ENCODE data around the gene LRRC8E. TPM values are rescaled to one million over a fixed set of nuclear protein-coding genes. Genes with fewer than 3 reads are reported as not detected.

The LRRC8E gene
- total RNA-seq, 1 donor from 2014 or later = 4.3 TPM

DNA sequence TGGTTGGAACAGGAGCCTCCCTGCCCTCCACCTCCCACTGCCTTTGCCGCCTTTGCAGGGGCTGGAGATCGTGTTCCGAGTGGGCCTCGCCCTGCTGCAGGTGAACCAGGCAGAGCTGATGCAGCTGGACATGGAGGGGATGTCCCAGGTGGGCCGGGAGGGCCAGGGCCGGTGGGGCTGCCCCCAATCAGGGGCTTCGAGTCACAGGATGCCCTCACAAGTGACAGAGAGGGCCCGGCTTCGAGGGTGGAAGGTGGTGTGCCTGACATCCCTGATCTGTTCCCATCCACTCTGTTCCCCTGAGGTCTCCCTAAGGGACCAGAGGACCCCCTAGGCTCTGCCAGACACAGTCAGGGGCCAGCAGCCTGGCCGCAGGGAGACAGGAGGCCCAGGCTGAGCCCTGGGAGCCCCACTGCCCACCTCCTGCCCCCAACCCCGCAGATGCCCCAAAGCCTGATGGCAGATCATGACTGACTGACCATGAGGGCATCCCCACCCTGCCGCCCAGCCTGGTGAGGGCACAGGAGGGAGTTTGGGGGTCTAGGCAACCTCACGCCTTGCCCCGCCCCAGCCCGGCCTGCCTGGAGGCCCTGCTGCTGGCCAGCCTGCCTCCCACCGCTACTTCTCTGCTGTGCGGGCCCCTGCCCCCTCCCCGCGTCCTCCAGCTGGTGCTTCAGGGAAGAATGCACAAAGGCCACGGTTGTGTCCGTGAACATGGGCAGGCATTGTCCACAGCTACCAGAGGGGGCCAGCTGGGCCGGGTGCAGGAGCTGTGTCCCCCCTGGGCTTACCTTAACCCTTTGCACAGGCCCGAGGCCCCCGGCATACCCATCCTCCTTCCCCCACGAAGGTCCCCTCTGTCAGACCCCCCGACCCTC, 36.4 kb upstream of the LRRC8E start:
- H3K4me1 Mint-ChIP-seq = peaks cover 8% of the 10 kb centered on the region
- H3K9me3 Mint-ChIP-seq = no peaks in the 10 kb centered on the region
- H3K4me3 Mint-ChIP-seq = no peak overlapping the region
- no peak for DNase-seq (ENCODE audit: low spot score in 2 of 2, unreplicated experiment in 2 of 2)
- no peaks in the 10 kb centered on the region for H3K36me3 Mint-ChIP-seq
- H3K27me3 Mint-ChIP-seq (ENCODE audit: low read depth) = peaks cover 3% of the 10 kb centered on the region
- no peak overlapping the region for H3K27ac Mint-ChIP-seq
- TF ChIP-seq, protein P1, sequence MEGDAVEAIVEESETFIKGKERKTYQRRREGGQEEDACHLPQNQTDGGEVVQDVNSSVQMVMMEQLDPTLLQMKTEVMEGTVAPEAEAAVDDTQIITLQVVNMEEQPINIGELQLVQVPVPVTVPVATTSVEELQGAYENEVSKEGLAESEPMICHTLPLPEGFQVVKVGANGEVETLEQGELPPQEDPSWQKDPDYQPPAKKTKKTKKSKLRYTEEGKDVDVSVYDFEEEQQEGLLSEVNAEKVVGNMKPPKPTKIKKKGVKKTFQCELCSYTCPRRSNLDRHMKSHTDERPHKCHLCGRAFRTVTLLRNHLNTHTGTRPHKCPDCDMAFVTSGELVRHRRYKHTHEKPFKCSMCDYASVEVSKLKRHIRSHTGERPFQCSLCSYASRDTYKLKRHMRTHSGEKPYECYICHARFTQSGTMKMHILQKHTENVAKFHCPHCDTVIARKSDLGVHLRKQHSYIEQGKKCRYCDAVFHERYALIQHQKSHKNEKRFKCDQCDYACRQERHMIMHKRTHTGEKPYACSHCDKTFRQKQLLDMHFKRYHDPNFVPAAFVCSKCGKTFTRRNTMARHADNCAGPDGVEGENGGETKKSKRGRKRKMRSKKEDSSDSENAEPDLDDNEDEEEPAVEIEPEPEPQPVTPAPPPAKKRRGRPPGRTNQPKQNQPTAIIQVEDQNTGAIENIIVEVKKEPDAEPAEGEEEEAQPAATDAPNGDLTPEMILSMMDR (IDR thresholded peaks at IDR 0.05; ENCODE audit: unreplicated experiment) = no peak

DNA sequence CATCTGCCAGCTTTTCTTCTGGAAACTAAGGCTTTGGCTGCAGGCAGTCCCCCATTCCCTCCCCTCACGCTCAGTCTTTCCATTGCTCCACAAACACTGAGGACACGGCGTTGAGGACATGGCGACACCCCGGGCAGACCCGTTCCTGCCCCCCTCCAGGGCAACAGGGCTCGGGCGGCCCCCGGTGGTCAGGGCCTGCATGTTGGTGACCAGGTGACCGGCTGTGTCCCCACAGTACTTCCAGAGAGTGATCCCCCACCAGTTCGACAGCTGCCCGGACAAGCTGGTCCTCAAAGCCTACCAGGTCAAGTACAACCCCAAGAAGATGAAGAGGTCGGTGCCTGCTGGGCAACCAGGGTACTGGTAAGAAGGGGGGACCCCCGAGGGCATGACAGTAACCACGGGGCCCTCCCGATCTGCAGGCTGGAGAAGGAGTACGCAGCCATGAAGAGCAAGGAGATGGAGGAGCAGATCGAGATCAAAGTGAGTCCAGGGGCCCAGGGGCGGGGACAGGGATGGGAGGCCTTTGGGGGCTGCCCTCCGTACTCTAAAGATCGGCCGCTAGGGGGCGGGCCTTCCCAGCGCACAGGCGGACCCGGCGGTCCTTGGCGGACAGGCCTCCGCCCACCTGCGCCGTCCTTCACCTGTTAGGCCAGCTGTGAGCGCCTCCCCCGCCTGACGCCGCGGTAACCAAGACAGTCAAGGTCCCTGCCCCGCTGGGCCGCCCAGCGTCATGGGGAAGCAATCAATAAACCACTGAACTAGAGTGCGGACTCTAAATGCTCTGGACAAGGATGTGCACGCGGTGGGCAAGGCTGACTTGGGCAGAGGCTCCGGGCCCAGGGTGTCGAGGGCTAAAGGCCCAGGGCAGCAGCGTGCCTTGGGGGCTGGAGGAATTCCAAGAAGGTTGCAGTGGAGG, 35.2 kb upstream of the LRRC8E start:
- Mint-ChIP-seq H3K4me1 (peaks cover 8% of the 10 kb centered on the region), H3K4me3 (no peak overlapping the region), H3K9me3 (no peaks in the 10 kb centered on the region), H3K27ac (no peak overlapping the region), H3K36me3 (no peaks in the 10 kb centered on the region), H3K27me3 (ENCODE audit: low read depth) (peaks cover 12% of the 10 kb centered on the region)
- TF ChIP-seq, protein P1 (IDR thresholded peaks at IDR 0.05; ENCODE audit: unreplicated experiment) = peak; percentile 98
- DNase-seq (ENCODE audit: low spot score in 2 of 2, unreplicated experiment in 2 of 2) = peak; percentile 76 to 86

DNA sequence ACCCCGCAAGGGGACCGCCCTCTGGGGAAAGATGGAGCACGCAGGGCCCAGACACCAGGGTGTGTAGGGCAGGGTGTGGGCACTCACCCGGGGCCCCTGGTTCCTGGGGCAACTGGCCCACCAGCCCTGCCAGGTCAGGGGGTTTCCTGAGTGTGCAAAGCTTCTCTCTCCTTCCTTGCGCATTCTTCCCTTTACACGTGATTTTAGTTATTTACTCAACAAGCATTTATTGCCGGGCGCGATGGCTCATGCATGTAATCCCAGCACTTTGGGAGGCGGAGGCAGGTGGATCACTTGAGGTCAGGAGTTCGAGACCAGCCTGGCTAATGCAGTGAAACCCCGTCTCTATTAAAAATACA, 34.6 kb upstream of the LRRC8E start:
- H3K9me3 Mint-ChIP-seq = no peaks in the 10 kb centered on the region
- peaks cover 11% of the 10 kb centered on the region for H3K4me1 Mint-ChIP-seq
- no peaks in the 10 kb centered on the region for H3K36me3 Mint-ChIP-seq
- no peak overlapping the region for H3K27ac Mint-ChIP-seq
- TF ChIP-seq, protein P1 (IDR thresholded peaks at IDR 0.05; ENCODE audit: unreplicated experiment) = no peak
- no peak for DNase-seq (ENCODE audit: low spot score in 2 of 2, unreplicated experiment in 2 of 2)
- H3K4me3 Mint-ChIP-seq = no peak overlapping the region
- H3K27me3 Mint-ChIP-seq (ENCODE audit: low read depth) = peaks cover 16% of the 10 kb centered on the region

DNA sequence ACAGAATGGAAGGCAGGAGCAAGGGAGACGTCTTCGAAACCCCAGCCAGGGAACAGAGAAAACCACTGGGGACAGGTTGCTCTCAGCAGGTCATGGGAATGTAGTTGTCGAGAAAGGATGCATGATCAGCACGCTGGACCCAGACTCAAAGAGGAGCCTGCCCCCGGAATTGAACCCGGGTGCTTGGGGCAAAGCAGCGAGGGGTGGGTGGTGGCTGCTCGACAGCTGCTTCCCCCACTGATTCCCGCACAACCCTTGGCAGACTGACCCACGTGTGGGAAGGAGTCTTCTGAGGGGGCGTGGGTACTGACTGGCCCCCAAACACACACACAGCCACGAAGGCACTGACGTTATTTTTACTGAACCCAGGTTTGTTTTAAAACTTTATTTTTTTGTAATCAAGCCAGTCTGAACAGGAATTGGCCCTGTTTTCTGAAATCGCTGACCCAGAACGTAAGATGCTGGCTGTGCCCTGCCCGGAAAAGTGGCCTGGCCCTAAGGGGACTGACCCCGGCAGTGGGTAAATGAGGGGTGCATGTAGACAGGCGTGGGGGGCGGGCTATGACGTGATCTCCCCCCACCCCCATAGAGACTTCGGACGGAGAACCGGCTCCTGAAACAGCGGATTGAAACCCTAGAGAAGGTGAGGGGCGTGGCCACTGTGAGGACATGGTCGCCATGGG, 32.7 kb upstream of the LRRC8E start:
- H3K27me3 Mint-ChIP-seq (ENCODE audit: low read depth) = peaks cover 20% of the 10 kb centered on the region
- H3K4me1 Mint-ChIP-seq = peaks cover 11% of the 10 kb centered on the region
- no peak overlapping the region for H3K27ac Mint-ChIP-seq
- DNase-seq (ENCODE audit: low spot score in 2 of 2, unreplicated experiment in 2 of 2) = no peak
- no peaks in the 10 kb centered on the region for H3K36me3 Mint-ChIP-seq
- no peak overlapping the region for H3K4me3 Mint-ChIP-seq
- no peaks in the 10 kb centered on the region for H3K9me3 Mint-ChIP-seq
- TF ChIP-seq, protein P1 (IDR thresholded peaks at IDR 0.05; ENCODE audit: unreplicated experiment) = no peak

DNA sequence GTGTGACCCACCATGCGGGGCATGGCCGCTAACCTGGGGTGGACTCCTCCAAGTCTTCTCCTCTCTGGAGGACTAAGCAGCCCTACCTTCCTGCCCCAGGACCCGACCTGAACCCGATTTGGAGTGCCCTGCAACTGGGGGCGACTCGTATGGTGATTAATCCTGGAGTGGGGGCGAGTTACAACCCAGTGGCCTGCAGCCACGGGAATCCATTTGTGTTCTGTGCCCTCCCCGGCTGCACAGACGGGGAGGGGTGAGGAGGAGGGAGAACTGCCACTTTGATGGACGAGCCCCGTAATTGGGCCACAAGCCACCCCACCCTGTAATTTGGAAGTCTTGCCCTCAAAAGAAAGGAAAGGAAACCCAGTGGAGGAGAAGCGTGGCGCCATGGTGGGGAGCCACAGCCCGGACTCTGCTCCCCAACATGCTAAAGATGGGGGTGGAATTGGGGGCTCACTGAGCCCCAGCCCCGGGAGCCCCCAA, 32.2 kb upstream of the LRRC8E start:
- peaks cover 24% of the 10 kb centered on the region for H3K27me3 Mint-ChIP-seq (ENCODE audit: low read depth)

More for the DNA sequence above, 32.2 kb upstream of the LRRC8E start:
- no peaks in the 10 kb centered on the region for H3K36me3 Mint-ChIP-seq
- peaks cover 13% of the 10 kb centered on the region for H3K4me1 Mint-ChIP-seq
- TF ChIP-seq, protein P1 (IDR thresholded peaks at IDR 0.05; ENCODE audit: unreplicated experiment) = no peak
- DNase-seq (ENCODE audit: low spot score in 2 of 2, unreplicated experiment in 2 of 2) = no peak
- H3K27ac Mint-ChIP-seq = no peak overlapping the region
- no peaks in the 10 kb centered on the region for H3K9me3 Mint-ChIP-seq
- H3K4me3 Mint-ChIP-seq = no peak overlapping the region

Measured in mesothelial cell of epicardium (in vitro differentiated cells).